CD4-positive, CD25-positive, alpha-beta regulatory T cell (primary cell): ENCODE data around the gene UGCG. TPM values are rescaled to one million over a fixed set of nuclear protein-coding genes. Genes with fewer than 3 reads are reported as not detected.

Experiments
- ATAC-seq, 2 donors: fragments of 150-1000 bp; cut with Tn5 transposase; one replicate each; pipeline ENCODE4 v1.10.0; 2021; ENCODE audit warnings: low read depth in 2 of 2, moderate number of reproducible peaks in 2 of 2, moderate library complexity in 1 of 2
- DNase-seq, 3 donors: peaks; one replicate each; pipeline versions ENCODE4 v3.0.0 to v3.0.0-alpha.2; 2012 to 2022; ENCODE audit warnings: mixed read lengths in 1 of 3
- H3K27ac ChIP-seq: one replicate; pipeline ENCODE4 v1.7.0; 2013; ENCODE audit warnings: mild to moderate bottlenecking, low read length; ENCODE audit not compliant: insufficient read depth, poor library complexity, severe bottlenecking
- H3K27me3 ChIP-seq: one replicate; pipeline ENCODE4 v1.7.0; 2013; ENCODE audit warnings: low read length; ENCODE audit not compliant: control insufficient read depth, insufficient read depth
- H3K36me3 ChIP-seq: one replicate; pipeline ENCODE4 v1.7.0; 2013; ENCODE audit warnings: mild to moderate bottlenecking, low read length, moderate library complexity; ENCODE audit not compliant: control insufficient read depth, insufficient read depth
- H3K4me1 ChIP-seq: 2 replicates; pipeline ENCODE4 v1.7.0; 2013; ENCODE audit warnings: mild to moderate bottlenecking, low read length; ENCODE audit not compliant: insufficient read depth, control insufficient read depth, poor library complexity, severe bottlenecking
- H3K4me3 ChIP-seq: one replicate; pipeline ENCODE4 v1.7.0; 2013; ENCODE audit warnings: low read depth, mild to moderate bottlenecking, low read length, moderate library complexity
- H3K9me3 ChIP-seq, 2 experiments: 1 replicate in 1 of 2; 2 replicates in 1 of 2; pipeline ENCODE4 v1.7.0; 2013; ENCODE audit warnings: low read length in 2 of 2, mild to moderate bottlenecking in 1 of 2, moderate library complexity in 1 of 2; ENCODE audit not compliant: control insufficient read depth in 2 of 2
- H3K27ac Mint-ChIP-seq, 3 donors: one replicate each; pipeline ENCODE4 v1.8.0; 2020 to 2022; ENCODE audit warnings: mild to moderate bottlenecking in 3 of 3, mixed read lengths in 3 of 3, moderate library complexity in 2 of 3
- H3K27me3 Mint-ChIP-seq: one replicate; pipeline ENCODE4 v1.8.0; 2022; ENCODE audit warnings: mild to moderate bottlenecking, mixed read lengths
- H3K36me3 Mint-ChIP-seq: one replicate; pipeline ENCODE4 v1.8.0; 2020; ENCODE audit warnings: mixed read lengths
- H3K4me1 Mint-ChIP-seq, 4 donors: one replicate each; pipeline ENCODE4 v1.8.0; 2020 to 2022; ENCODE audit warnings: mixed read lengths in 4 of 4, mild to moderate bottlenecking in 1 of 4
- H3K4me3 Mint-ChIP-seq, 4 donors: one replicate each; pipeline ENCODE4 v1.8.0; 2020 to 2022; ENCODE audit warnings: mild to moderate bottlenecking in 4 of 4, mixed read lengths in 4 of 4, moderate library complexity in 3 of 4
- H3K9me3 Mint-ChIP-seq, 7 donors: one replicate each; pipeline ENCODE4 v1.8.0; 2020 to 2022; ENCODE audit warnings: mixed read lengths in 7 of 7, mild to moderate bottlenecking in 3 of 7, moderate library complexity in 2 of 7
- polyA plus RNA-seq, 4 donors: library from polyadenylated mRNA; unstranded; fragments of 300-500 nt; fragmentation: Illumina TruSeq; gene quantifications; one replicate each; pipeline ENCODE4 v1.2.3, GENCODE V29; 2021
- total RNA-seq: library from RNA; stranded (reverse); gene quantifications from one replicate; pipeline ENCODE4 v1.2.3, GENCODE V29; 2022

The UGCG gene
- total and polyA plus RNA-seq, 5 donors from 2014 or later = 17.1 to 39.6 (median 22.4) TPM

- Mint-ChIP-seq H3K4me3 (no peak overlapping the region), H3K36me3 (no peaks in the 10 kb centered on the region), H3K27ac (peak overlapping the region in 2 of 3 donors; percentile 1 to 35), H3K27me3 (peaks cover 4% of the 10 kb centered on the region), H3K4me1 (peaks cover 0 to 4% (median 0%) of the 10 kb centered on the region in 4 donors), H3K9me3 (peaks cover 0 to 2% (median 0%) of the 10 kb centered on the region in 7 donors)
- Histone ChIP-seq H3K36me3 (no peaks in the 10 kb centered on the region), H3K27ac (no peak overlapping the region), H3K4me3 (no peak overlapping the region), H3K9me3 (no peaks in the 10 kb centered on the region), H3K4me1 (no peaks in the 10 kb centered on the region), H3K27me3 (no peaks in the 10 kb centered on the region)
- ATAC-seq (no peak), DNase-seq (no peak)
Observed at GRCh38 chr9:111965566-111966019, 69.0 kb downstream of the UGCG start.

DNA sequence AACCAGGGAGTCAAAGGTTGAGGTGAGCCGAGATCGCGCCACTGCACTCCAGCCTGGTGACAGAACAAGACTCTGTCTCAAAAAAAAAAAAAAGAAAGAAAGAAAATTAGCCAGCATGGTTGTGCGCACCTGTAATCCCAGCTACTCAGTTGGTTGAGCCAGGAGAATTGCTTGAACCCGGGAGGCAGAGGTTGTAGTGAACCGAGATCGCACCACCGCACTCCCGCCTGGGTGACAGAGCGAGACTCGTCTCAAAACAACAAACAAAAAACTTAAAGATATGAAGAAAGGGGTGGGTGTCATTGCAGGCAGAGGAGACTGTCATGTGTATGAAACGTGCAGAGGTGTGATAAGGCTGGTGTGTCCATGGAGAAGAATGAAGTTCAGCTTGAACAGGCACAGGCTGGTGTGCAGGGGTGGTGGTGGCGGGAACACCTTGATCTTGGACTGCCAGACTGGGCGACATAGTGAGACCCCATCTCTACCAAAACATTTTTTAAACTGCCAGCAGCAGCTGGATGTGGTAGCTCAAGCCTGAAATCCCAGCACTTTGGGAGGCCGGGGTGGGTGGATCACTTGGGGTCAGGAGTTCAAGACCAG is 69.6 kb downstream of the UGCG start:
- DNase-seq (no peak), ATAC-seq (no peak)
- Mint-ChIP-seq H3K36me3 (no peaks in the 10 kb centered on the region), H3K4me1 (peaks cover 0 to 4% (median 1%) of the 10 kb centered on the region in 4 donors), H3K9me3 (peaks cover 0 to 2% (median 0%) of the 10 kb centered on the region in 7 donors), H3K27me3 (peaks cover 4% of the 10 kb centered on the region), H3K27ac (peak overlapping the region in 1 of 3 donors; percentile 54), H3K4me3 (no peak overlapping the region)
- H3K27me3 ChIP-seq = no peaks in the 10 kb centered on the region
- no peaks in the 10 kb centered on the region for H3K4me1 ChIP-seq
- H3K9me3 ChIP-seq = no peaks in the 10 kb centered on the region
- H3K4me3 ChIP-seq = no peak overlapping the region
- H3K36me3 ChIP-seq = no peaks in the 10 kb centered on the region
- H3K27ac ChIP-seq = no peak overlapping the region

- Histone ChIP-seq H3K9me3 (no peaks in the 10 kb centered on the region), H3K4me3 (no peak overlapping the region), H3K27ac (no peak overlapping the region), H3K4me1 (no peaks in the 10 kb centered on the region), H3K36me3 (no peaks in the 10 kb centered on the region), H3K27me3 (no peaks in the 10 kb centered on the region)
- ATAC-seq = no peak
- no peak overlapping the region for H3K27ac Mint-ChIP-seq
- DNase-seq = no peak
- peaks cover 4% of the 10 kb centered on the region for H3K27me3 Mint-ChIP-seq
- H3K9me3 Mint-ChIP-seq = peaks cover 0 to 2% (median 0%) of the 10 kb centered on the region in 7 donors
- peaks cover 0 to 4% (median 1%) of the 10 kb centered on the region in 4 donors for H3K4me1 Mint-ChIP-seq
- H3K4me3 Mint-ChIP-seq = no peak overlapping the region
- no peaks in the 10 kb centered on the region for H3K36me3 Mint-ChIP-seq
Observed at GRCh38 chr9:111966861-111967291, 70.3 kb downstream of the UGCG start.

DNA sequence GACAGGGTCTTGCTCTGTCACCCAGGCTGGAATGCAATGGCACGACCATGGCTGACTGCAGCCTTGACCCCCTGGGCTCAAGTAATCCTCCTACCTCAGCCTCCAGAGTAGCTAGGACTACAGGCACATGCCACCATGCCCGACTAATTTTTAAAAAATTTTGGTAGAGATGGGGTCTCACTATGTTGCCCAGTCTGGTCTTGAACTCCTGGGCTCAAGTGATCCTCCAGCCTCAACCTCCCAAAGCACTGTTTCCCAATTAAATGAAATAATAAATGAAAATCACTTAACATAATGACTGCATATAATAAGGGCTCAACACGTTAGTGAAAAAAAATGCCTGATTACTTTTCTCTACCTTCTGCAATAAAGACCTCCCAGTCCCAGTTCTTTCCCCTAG is 71.0 kb downstream of the UGCG start:
- no peak for DNase-seq
- Mint-ChIP-seq H3K4me1 (peaks cover 0 to 4% (median 2%) of the 10 kb centered on the region in 4 donors), H3K27ac (no peak overlapping the region), H3K36me3 (no peaks in the 10 kb centered on the region), H3K9me3 (peaks cover 0 to 2% (median 0%) of the 10 kb centered on the region in 7 donors), H3K4me3 (no peak overlapping the region), H3K27me3 (peaks cover 4% of the 10 kb centered on the region)
- no peak overlapping the region for H3K27ac ChIP-seq
- H3K4me1 ChIP-seq = no peaks in the 10 kb centered on the region
- no peaks in the 10 kb centered on the region for H3K36me3 ChIP-seq
- no peak overlapping the region for H3K4me3 ChIP-seq
- H3K9me3 ChIP-seq = no peaks in the 10 kb centered on the region
- no peak for ATAC-seq
- H3K27me3 ChIP-seq = no peaks in the 10 kb centered on the region

GRCh38 chr9:111969061-111969460 is 72.4 kb downstream of the UGCG start:
- peaks cover 0 to 2% (median 0%) of the 10 kb centered on the region in 7 donors for H3K9me3 Mint-ChIP-seq
- H3K4me1 Mint-ChIP-seq = peaks cover 0 to 4% (median 2%) of the 10 kb centered on the region in 4 donors
- no peak for ATAC-seq
- H3K27ac Mint-ChIP-seq = no peak overlapping the region
- no peaks in the 10 kb centered on the region for H3K36me3 Mint-ChIP-seq
- peaks cover 4% of the 10 kb centered on the region for H3K27me3 Mint-ChIP-seq
- no peaks in the 10 kb centered on the region for H3K9me3 ChIP-seq
- H3K27ac ChIP-seq = no peak overlapping the region
- H3K4me3 Mint-ChIP-seq = no peak overlapping the region
- H3K27me3 ChIP-seq = no peaks in the 10 kb centered on the region
- no peaks in the 10 kb centered on the region for H3K4me1 ChIP-seq
- H3K4me3 ChIP-seq = no peak overlapping the region
- H3K36me3 ChIP-seq = no peaks in the 10 kb centered on the region
- DNase-seq = no peak

- H3K27ac ChIP-seq = no peak overlapping the region
- Mint-ChIP-seq H3K36me3 (no peaks in the 10 kb centered on the region), H3K9me3 (peaks cover 0 to 2% (median 0%) of the 10 kb centered on the region in 7 donors), H3K4me1 (peaks cover 0 to 4% (median 2%) of the 10 kb centered on the region in 4 donors), H3K4me3 (no peak overlapping the region), H3K27ac (no peak overlapping the region), H3K27me3 (peaks cover 4% of the 10 kb centered on the region)
- H3K4me3 ChIP-seq = no peak overlapping the region
- ATAC-seq (no peak), DNase-seq (no peak)
- no peaks in the 10 kb centered on the region for H3K27me3 ChIP-seq
- H3K9me3 ChIP-seq = no peaks in the 10 kb centered on the region
- no peaks in the 10 kb centered on the region for H3K36me3 ChIP-seq
- no peaks in the 10 kb centered on the region for H3K4me1 ChIP-seq
Observed at GRCh38 chr9:111969622-111970021, 73.0 kb downstream of the UGCG start.

- Mint-ChIP-seq H3K27me3 (no peaks in the 10 kb centered on the region), H3K27ac (no peak overlapping the region), H3K36me3 (no peaks in the 10 kb centered on the region), H3K9me3 (no peaks in the 10 kb centered on the region), H3K4me3 (no peak overlapping the region), H3K4me1 (peaks cover 4 to 8% (median 5%) of the 10 kb centered on the region in 4 donors)
- Histone ChIP-seq H3K27me3 (no peaks in the 10 kb centered on the region), H3K4me3 (no peak overlapping the region), H3K36me3 (no peaks in the 10 kb centered on the region), H3K4me1 (no peaks in the 10 kb centered on the region), H3K27ac (no peak overlapping the region), H3K9me3 (no peaks in the 10 kb centered on the region)
- ATAC-seq (no peak), DNase-seq (no peak)
Observed at GRCh38 chr9:111970827-111971226, 74.2 kb downstream of the UGCG start.

GRCh38 chr9:111974092-111974681 is 77.6 kb downstream of the UGCG start:
- H3K27me3 Mint-ChIP-seq = no peaks in the 10 kb centered on the region

More at GRCh38 chr9:111974092-111974681, 77.6 kb downstream of the UGCG start:
- H3K27ac ChIP-seq = no peak overlapping the region
- DNase-seq (no peak), ATAC-seq (no peak)
- no peaks in the 10 kb centered on the region for H3K9me3 ChIP-seq
- no peaks in the 10 kb centered on the region for H3K36me3 Mint-ChIP-seq
- no peaks in the 10 kb centered on the region for H3K36me3 ChIP-seq
- no peak overlapping the region for H3K4me3 Mint-ChIP-seq
- H3K27ac Mint-ChIP-seq = peak overlapping the region in 1 of 3 donors; percentile 69
- H3K4me1 ChIP-seq = no peaks in the 10 kb centered on the region
- no peaks in the 10 kb centered on the region for H3K9me3 Mint-ChIP-seq
- no peak overlapping the region for H3K4me3 ChIP-seq
- H3K4me1 Mint-ChIP-seq = peaks cover 4 to 17% (median 14%) of the 10 kb centered on the region in 4 donors
- H3K27me3 ChIP-seq = no peaks in the 10 kb centered on the region
